HG03108 (cell line): ENCODE results near the gene PRPH.
"Not testable (repeated sequence)": the region's sequence is repeated elsewhere in the genome, so short reads cannot be mapped to it uniquely, and the experiment has no call there.

Experiments
- ATAC-seq: cut with Tn5 transposase; IDR thresholded peaks from one replicate; pipeline ENCODE4 v1.9.1; 2021; ENCODE audit warnings: moderate library complexity; ENCODE audit not compliant: unreplicated experiment

The PRPH gene

GRCh38 chr12:49298160-49298559, 3.2 kb downstream of the PRPH start:
- no peak for ATAC-seq

GRCh38 chr12:49301760-49302159, 6.8 kb downstream of the PRPH start:
- no peak for ATAC-seq

DNA sequence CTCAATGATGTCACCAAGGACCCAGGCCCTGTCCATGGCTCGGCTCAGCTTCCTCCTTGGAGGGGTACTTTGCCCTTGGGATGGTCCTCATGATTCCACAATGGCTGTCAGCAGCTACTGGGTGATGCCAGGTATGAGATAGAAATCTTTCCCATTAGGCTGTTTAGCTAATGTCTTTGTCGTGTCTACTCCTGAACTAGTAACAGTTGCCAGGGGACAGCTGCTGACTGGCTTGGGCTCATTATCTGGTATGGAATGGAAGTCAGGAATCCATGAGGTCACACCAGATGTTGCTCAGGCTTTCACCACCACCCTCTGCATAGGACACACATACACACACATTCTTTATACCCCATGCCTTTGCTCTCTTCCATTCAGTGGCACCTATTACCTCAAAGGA, 9.2 kb downstream of the PRPH start:
- no peak for ATAC-seq

DNA sequence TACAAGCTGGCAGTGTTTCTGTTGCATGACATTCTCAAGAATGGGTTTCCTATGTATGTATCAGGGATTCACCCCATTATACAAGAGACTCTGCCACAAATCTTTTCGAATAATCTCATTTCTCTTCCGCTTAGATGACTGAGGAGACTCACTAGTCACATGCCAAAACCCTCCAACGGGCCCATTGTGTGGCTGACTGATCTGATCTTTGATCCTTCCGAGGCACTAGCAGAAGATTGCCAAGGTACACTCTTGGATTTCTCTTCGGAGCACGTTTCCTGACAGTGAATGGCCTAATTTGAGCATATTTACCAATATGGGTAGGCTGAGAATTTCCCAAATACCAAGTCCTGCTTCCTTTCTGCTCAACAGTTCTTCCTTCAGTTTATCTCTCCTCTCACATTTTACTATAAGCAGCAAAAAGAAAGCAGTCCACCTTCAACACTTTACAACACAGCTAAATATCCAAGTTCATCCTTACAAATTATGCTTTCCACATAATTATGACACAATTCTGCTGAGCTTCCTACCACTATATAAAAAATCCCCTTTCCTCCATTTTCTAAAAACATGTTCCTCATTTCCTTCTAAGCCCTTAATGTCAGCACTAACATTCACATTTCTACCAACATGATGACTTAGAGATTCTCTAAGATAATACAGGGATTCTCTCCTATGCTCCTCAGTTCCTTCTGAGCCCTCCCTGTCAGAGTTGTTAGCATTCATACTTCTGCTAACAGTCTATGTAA, 11.0 kb downstream of the PRPH start:
- no peak for ATAC-seq

DNA sequence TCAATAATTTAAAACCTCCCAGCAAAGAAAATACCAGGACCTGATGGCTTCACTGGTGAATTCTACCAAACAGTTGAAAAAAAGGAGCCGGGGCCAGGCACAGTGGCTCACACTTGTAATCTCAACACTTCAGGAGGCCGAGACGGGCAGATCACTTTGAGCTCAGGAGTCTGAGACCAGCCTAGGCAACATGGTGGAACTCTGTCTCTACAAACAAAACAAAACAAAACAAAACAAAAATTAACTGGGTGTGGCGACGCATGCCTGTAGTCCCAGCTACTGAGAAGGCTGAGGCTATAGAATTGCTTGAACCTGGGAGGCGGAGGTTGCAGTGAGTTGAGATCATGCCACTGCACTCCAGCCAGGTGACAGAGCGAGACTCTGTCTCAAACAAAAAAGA, 14.4 kb downstream of the PRPH start:
- no peak for ATAC-seq

- not testable (repeated sequence) for ATAC-seq
Measured at GRCh38 chr12:49310451-49311000, 15.6 kb downstream of the PRPH start.

GRCh38 chr12:49314811-49315210, 19.9 kb downstream of the PRPH start:
- no peak for ATAC-seq

DNA sequence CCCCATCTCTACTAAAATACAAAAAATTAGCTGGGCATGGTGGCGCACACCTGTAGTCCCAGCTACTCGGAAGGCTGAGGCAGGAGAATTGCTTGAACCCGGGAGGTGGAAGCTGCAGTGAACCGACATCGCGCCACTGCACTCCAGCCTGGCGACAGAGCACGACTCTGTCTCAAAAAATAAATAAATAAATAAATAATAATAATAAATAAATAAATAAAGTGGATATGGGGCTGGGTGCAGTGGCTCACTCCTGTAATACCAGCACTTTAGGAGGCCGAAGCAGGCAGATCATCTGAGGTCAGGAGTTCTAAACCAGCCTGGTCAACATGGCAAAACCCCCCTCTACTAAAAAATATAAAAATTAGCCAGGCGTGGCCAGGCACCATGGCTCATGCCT, 22.2 kb downstream of the PRPH start:
- ATAC-seq = not testable (repeated sequence)

DNA sequence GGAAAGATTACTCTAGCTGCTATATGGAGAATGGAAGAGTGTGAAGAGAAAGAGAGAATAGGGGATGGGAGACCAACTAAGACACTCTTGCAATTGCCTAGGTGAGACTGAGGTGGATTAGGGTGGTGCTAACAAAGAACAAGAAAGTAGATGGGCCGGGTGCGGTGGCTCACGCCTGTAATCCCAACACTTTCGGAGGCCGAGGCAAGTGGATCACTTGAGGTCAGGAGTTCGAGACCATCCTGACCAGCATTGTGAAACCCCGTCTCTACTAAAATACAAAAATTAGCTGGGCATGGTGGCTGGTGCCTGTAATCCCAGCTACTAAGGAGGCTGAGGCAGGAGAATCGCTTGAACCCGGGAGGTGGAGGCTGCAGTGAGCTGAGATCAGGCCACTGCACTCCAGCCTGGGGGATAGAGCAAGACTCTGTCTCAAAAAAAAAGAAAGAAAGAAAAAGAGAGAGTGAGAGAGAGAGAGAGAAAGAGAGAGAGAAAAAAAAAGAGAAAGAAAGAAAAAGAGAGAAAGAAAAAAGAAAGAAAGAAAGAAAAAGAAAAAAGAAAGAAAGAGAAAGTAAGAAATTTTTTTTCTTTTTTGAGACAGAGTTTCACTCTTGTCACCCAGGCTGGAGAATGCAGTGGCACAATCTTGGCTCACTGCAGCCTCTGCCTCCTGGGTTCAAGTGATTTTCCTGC, 25.6 kb downstream of the PRPH start:
- not testable (repeated sequence) for ATAC-seq

DNA sequence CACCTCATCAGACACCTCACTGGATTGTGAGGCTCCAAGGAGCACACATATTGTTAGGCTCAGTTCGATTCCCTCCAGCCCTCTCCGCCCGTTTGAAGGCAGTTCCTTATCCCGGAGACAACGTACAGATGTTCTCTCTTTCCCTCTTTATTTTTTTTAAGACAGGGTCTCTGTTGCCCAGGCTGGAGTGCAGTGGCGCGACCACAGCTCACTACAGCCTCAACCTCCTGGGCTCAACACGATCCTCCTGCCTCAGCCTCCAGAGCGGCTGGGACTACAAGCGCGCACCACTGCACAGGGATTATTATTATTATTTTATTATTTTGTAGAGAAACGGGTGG, 27.4 kb downstream of the PRPH start:
- no peak for ATAC-seq

DNA sequence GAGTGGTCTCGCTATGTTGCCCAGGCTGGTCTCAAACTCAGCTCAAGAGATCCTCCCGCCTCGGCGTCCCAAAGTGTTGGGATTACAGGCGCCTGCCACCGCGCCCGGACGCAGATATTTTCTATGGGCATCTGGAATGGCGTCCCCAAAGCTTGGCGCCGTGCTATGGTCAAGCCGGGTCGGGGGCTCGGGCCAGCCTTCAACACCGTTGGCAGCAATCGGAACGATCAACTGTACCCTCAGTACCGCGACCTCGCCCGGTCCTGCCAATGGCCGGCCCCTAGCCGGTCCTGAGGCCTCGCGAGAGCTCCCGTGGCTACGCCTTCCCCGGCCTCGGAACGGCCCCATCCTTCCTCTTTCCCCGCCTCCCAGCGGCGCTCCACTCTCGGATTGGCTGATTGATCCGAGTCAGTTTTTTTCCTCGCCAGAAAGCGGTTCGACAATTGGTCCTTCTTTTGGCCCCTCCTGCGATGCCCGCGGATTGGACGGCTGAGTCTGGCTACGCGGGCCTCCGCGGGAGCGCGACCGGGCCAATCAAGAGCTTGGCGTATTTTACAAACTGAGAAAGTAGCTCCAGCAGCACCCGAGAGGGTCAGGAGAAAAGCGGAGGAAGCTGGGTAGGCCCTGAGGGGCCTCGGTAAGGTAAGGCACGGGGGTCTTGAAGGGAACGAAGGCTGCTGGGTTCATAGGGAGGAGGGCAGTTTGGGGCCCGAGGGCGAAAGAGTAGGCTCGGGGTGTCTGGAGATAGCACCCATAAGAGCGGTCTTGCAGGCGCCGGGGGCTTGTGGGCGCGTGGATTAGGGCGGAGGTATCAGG, 28.0 kb downstream of the PRPH start, which contains the start of gene TROAP:
TROAP (plus strand) TSS at position 548 of the 816 bp plus-strand sequence. CDS start 354 bp downstream, outside the sequence.
- peak; percentile 98 for ATAC-seq

GRCh38 chr12:49323524-49324097, 28.7 kb downstream of the PRPH start:
- no peak for ATAC-seq

GRCh38 chr12:49325606-49326005, 30.7 kb downstream of the PRPH start:
- no peak for ATAC-seq

DNA sequence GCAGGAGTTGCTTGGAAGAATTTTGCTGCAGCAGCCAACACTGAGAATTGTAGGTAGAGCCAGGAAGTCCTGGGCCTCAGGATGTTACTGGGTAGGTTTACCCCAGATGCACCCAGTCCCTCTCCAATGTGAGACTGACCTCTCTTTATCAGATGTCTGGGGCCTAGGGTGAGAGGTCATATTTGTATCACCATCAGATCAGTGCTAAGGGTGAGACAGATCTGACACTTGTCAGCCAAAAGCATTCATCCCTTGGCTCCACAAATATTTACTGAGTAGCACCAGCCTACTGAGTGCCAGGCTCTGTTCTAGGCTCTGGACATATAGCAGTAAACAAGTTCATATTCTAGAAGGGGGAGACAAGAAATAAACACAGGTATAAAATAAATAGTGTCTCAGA, 32.4 kb downstream of the PRPH start:
- ATAC-seq = no peak

- no peak for ATAC-seq
Measured at GRCh38 chr12:49327887-49328286, 32.9 kb downstream of the PRPH start.

GRCh38 chr12:49328816-49329215, 33.9 kb downstream of the PRPH start:
- ATAC-seq = no peak

- no peak for ATAC-seq
Measured at GRCh38 chr12:49330032-49330619, 35.2 kb downstream of the PRPH start.

DNA sequence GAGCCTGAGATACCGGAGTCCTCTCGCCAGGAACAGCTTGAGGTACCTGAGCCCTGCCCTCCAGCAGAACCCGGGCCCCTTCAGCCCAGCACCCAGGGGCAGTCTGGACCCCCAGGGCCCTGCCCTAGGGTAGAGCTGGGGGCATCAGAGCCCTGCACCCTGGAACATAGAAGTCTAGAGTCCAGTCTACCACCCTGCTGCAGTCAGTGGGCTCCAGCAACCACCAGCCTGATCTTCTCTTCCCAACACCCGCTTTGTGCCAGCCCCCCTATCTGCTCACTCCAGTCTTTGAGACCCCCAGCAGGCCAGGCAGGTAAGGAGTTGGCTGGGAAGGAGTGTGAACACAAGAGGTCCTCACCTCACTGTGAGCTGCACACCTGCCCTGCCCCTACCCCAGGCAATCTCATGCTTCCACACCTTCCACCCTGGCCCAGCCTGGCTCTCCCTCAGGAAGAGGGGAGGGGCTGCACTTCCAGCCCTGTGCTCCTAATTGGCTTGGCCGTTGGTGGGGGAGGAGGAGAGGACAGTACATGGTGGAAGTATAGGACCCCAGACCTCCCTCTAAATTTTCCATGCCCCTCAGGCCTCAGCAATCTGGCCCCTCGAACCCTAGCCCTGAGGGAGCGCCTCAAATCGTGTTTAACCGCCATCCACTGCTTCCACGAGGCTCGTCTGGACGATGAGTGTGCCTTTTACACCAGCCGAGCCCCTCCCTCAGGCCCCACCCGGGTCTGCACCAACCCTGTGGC, 35.9 kb downstream of the PRPH start:
- no peak for ATAC-seq

- ATAC-seq = no peak
Measured at GRCh38 chr12:49331380-49332222, 36.7 kb downstream of the PRPH start.
